Glomerular endothelial cell (primary cell): ENCODE results near the gene HADHA. TPM values are rescaled to one million over a fixed set of nuclear protein-coding genes. Genes with fewer than 3 reads are reported as not detected.

Experiments used
- DNase-seq: peaks from one replicate; pipeline ENCODE4 v3.0.0-alpha.2; 2011; ENCODE audit warnings: low read depth, low spot score; ENCODE audit errors: extremely low read depth
- total RNA-seq: library from RNA; depleted of rRNA; stranded (reverse); fragments of >200 nt; gene quantifications from 2 replicates; pipeline ENCODE4 v1.2.3, GENCODE V29; 2015

The HADHA gene
- total RNA-seq, 1 donor from 2014 or later, result 144 TPM

- peak; percentile 16 for DNase-seq
Measured at GRCh38 chr2:26144953-26145680, 99.3 kb downstream of the HADHA start.

GRCh38 chr2:26144031-26144430 is 100.4 kb downstream of the HADHA start:
- DNase-seq, result no peak

- no peak for DNase-seq
Measured at GRCh38 chr2:26141145-26141769, 103.2 kb downstream of the HADHA start.

Other genes starting within 250 kb of the HADHA start
- 125 and 180 TPM in 2 replicates for gene RAB10, start 210.5 kb downstream of the HADHA start, total RNA-seq
- gene GAREM2, start 71.5 kb downstream of the HADHA start, total RNA-seq, result 3.4 and 4.6 TPM in 2 replicates
- gene HADHB, start 307 bp upstream of the HADHA start, total RNA-seq, result 110 and 123 TPM in 2 replicates
- gene SELENOI, start 101.5 kb upstream of the HADHA start, total RNA-seq, result 11.7 and 12.5 TPM in 2 replicates
- 0.06 and 0.58 TPM in 2 replicates for gene ADGRF3, start 102.2 kb upstream of the HADHA start, total RNA-seq
- gene DRC1, start 157.3 kb upstream of the HADHA start, total RNA-seq, result not detected in 2 replicates
- 0.18 TPM in 1 of 2 replicates, not detected in the other for gene OTOF, start 233.5 kb upstream of the HADHA start, total RNA-seq